CD4-positive, CD25-positive, alpha-beta regulatory T cell (primary cell): ENCODE data around the gene CAMTA1. TPM values are rescaled to one million over a fixed set of nuclear protein-coding genes. Genes with fewer than 3 reads are reported as not detected.

Experiments used
- ATAC-seq, 2 donors: fragments of 150-1000 bp; cut with Tn5 transposase; one replicate each; pipeline ENCODE4 v1.10.0; 2021; ENCODE audit warnings: low read depth in 2 of 2, moderate number of reproducible peaks in 2 of 2, moderate library complexity in 1 of 2
- DNase-seq, 3 donors: peaks; one replicate each; pipeline versions ENCODE4 v3.0.0 to v3.0.0-alpha.2; 2012 to 2022; ENCODE audit warnings: mixed read lengths in 1 of 3
- H3K27ac ChIP-seq: one replicate; pipeline ENCODE4 v1.7.0; 2013; ENCODE audit warnings: mild to moderate bottlenecking, low read length; ENCODE audit not compliant: insufficient read depth, poor library complexity, severe bottlenecking
- H3K27me3 ChIP-seq: one replicate; pipeline ENCODE4 v1.7.0; 2013; ENCODE audit warnings: low read length; ENCODE audit not compliant: control insufficient read depth, insufficient read depth
- H3K36me3 ChIP-seq: one replicate; pipeline ENCODE4 v1.7.0; 2013; ENCODE audit warnings: mild to moderate bottlenecking, low read length, moderate library complexity; ENCODE audit not compliant: control insufficient read depth, insufficient read depth
- H3K4me1 ChIP-seq: 2 replicates; pipeline ENCODE4 v1.7.0; 2013; ENCODE audit warnings: mild to moderate bottlenecking, low read length; ENCODE audit not compliant: insufficient read depth, control insufficient read depth, poor library complexity, severe bottlenecking
- H3K4me3 ChIP-seq: one replicate; pipeline ENCODE4 v1.7.0; 2013; ENCODE audit warnings: low read depth, mild to moderate bottlenecking, low read length, moderate library complexity
- H3K9me3 ChIP-seq, 2 experiments: 1 replicate in 1 of 2; 2 replicates in 1 of 2; pipeline ENCODE4 v1.7.0; 2013; ENCODE audit warnings: low read length in 2 of 2, mild to moderate bottlenecking in 1 of 2, moderate library complexity in 1 of 2; ENCODE audit not compliant: control insufficient read depth in 2 of 2
- H3K27ac Mint-ChIP-seq, 3 donors: one replicate each; pipeline ENCODE4 v1.8.0; 2020 to 2022; ENCODE audit warnings: mild to moderate bottlenecking in 3 of 3, mixed read lengths in 3 of 3, moderate library complexity in 2 of 3
- H3K27me3 Mint-ChIP-seq: one replicate; pipeline ENCODE4 v1.8.0; 2022; ENCODE audit warnings: mild to moderate bottlenecking, mixed read lengths
- H3K36me3 Mint-ChIP-seq: one replicate; pipeline ENCODE4 v1.8.0; 2020; ENCODE audit warnings: mixed read lengths
- H3K4me1 Mint-ChIP-seq, 4 donors: one replicate each; pipeline ENCODE4 v1.8.0; 2020 to 2022; ENCODE audit warnings: mixed read lengths in 4 of 4, mild to moderate bottlenecking in 1 of 4
- H3K4me3 Mint-ChIP-seq, 4 donors: one replicate each; pipeline ENCODE4 v1.8.0; 2020 to 2022; ENCODE audit warnings: mild to moderate bottlenecking in 4 of 4, mixed read lengths in 4 of 4, moderate library complexity in 3 of 4
- H3K9me3 Mint-ChIP-seq, 7 donors: one replicate each; pipeline ENCODE4 v1.8.0; 2020 to 2022; ENCODE audit warnings: mixed read lengths in 7 of 7, mild to moderate bottlenecking in 3 of 7, moderate library complexity in 2 of 7
- polyA plus RNA-seq, 4 donors: library from polyadenylated mRNA; unstranded; fragments of 300-500 nt; fragmentation: Illumina TruSeq; gene quantifications; one replicate each; pipeline ENCODE4 v1.2.3, GENCODE V29; 2021
- total RNA-seq: library from RNA; stranded (reverse); gene quantifications from one replicate; pipeline ENCODE4 v1.2.3, GENCODE V29; 2022

Gene CAMTA1
- total and polyA plus RNA-seq, 5 donors from 2014 or later: 48.8 to 112 (median 80.0) TPM

DNA sequence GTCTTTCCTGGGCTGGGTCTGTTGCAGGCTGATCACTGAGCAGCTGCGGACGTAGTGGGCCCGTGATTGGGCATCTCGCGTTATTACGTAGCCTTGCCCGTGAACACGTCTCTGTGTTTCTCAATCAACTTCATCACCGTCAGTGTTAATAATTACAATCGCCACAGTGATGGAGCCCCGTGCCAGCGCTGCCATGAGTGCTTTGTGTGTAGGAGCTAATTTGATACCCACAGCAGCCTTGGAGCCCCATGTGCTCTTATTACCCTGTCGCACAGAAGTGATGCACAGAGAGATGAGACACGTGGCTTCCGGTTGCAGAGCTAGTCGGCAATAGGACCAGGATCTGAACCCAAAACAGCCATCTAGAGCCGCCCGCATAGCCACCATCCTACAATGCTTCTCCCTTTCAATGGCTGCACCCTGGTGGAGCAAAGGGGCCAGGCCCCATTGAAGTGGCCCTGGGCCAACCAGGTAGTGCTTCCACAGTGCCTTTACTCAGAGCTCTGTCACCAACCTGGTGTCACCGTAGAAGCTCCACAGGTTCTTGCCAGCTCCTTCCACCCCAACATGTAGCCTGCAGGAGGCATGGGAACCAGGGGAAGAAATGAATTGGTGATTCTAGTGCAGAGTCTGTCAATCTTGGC is 587.3 kb downstream of the CAMTA1 start:
- H3K27ac Mint-ChIP-seq: no peak overlapping the region
- no peaks in the 10 kb centered on the region for H3K27me3 Mint-ChIP-seq
- H3K36me3 Mint-ChIP-seq: no peaks in the 10 kb centered on the region
- no peaks in the 10 kb centered on the region for H3K9me3 Mint-ChIP-seq
- H3K4me1 Mint-ChIP-seq: no peaks in the 10 kb centered on the region
- Histone ChIP-seq H3K27me3 (peaks cover 2% of the 10 kb centered on the region), H3K36me3 (no peaks in the 10 kb centered on the region), H3K27ac (no peak overlapping the region), H3K9me3 (no peaks in the 10 kb centered on the region), H3K4me3 (no peak overlapping the region), H3K4me1 (no peaks in the 10 kb centered on the region)
- H3K4me3 Mint-ChIP-seq: no peak overlapping the region
- ATAC-seq (no peak), DNase-seq (no peak)

- Mint-ChIP-seq H3K4me3 (no peak overlapping the region), H3K27ac (no peak overlapping the region), H3K9me3 (peaks cover 0 to 3% (median 0%) of the 10 kb centered on the region in 7 donors), H3K36me3 (no peaks in the 10 kb centered on the region), H3K4me1 (no peaks in the 10 kb centered on the region), H3K27me3 (no peaks in the 10 kb centered on the region)
- DNase-seq (no peak), ATAC-seq (no peak)
- Histone ChIP-seq H3K9me3 (no peaks in the 10 kb centered on the region), H3K27ac (no peak overlapping the region), H3K36me3 (no peaks in the 10 kb centered on the region), H3K4me1 (no peaks in the 10 kb centered on the region), H3K27me3 (peaks cover 2% of the 10 kb centered on the region), H3K4me3 (no peak overlapping the region)
These were observed 588.0 kb downstream of the CAMTA1 start for GRCh38 chr1:7373251-7373650.

- H3K27me3 ChIP-seq: peaks cover 2% of the 10 kb centered on the region
- Mint-ChIP-seq H3K4me3 (no peak overlapping the region), H3K27ac (no peak overlapping the region), H3K9me3 (peaks cover 0 to 3% (median 0%) of the 10 kb centered on the region in 7 donors), H3K27me3 (no peaks in the 10 kb centered on the region), H3K4me1 (no peaks in the 10 kb centered on the region), H3K36me3 (no peaks in the 10 kb centered on the region)
- no peak overlapping the region for H3K4me3 ChIP-seq
- no peak overlapping the region for H3K27ac ChIP-seq
- H3K9me3 ChIP-seq: no peaks in the 10 kb centered on the region
- ATAC-seq (no peak), DNase-seq (no peak)
- H3K4me1 ChIP-seq: no peaks in the 10 kb centered on the region
- no peaks in the 10 kb centered on the region for H3K36me3 ChIP-seq
These were observed 588.8 kb downstream of the CAMTA1 start for GRCh38 chr1:7373876-7374562.

DNA sequence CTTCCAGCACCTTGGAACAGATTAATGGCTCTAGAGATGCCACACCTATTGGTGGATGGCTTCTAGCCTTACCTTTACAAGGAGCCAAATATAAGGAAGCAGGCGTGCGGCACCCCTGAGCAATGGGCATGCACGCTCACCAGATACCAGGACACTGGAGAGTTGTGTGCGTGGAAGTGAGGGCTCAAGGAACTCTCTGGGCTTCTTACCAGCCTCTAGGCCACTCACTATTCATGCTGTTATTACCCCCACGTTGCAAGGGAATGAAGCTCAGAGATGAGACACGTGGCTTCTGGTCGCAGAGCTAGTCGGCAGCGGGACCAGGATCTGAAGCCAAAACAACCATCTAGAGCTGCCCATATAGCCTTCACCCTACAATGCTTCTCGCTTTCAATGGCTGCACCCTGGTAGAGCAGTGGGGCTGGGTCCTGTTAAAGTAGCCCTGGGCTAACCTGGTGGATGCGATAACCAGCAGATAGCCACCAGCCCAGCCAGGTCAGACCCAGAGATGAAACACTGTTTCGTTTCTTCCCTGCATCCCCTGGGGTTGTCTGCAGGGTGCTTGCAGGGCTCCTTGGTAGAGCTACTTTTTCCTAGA is 589.4 kb downstream of the CAMTA1 start:
- Histone ChIP-seq H3K4me1 (no peaks in the 10 kb centered on the region), H3K4me3 (no peak overlapping the region), H3K27me3 (peaks cover 2% of the 10 kb centered on the region), H3K36me3 (no peaks in the 10 kb centered on the region), H3K9me3 (no peaks in the 10 kb centered on the region), H3K27ac (no peak overlapping the region)
- peaks cover 0 to 3% (median 0%) of the 10 kb centered on the region in 7 donors for H3K9me3 Mint-ChIP-seq
- no peak overlapping the region for H3K27ac Mint-ChIP-seq
- ATAC-seq (no peak), DNase-seq (no peak)
- H3K4me1 Mint-ChIP-seq: no peaks in the 10 kb centered on the region
- no peaks in the 10 kb centered on the region for H3K36me3 Mint-ChIP-seq
- H3K27me3 Mint-ChIP-seq: no peaks in the 10 kb centered on the region
- no peak overlapping the region for H3K4me3 Mint-ChIP-seq

GRCh38 chr1:7375329-7375728 is 590.1 kb downstream of the CAMTA1 start:
- Mint-ChIP-seq H3K9me3 (peaks cover 0 to 3% (median 0%) of the 10 kb centered on the region in 7 donors), H3K27me3 (no peaks in the 10 kb centered on the region), H3K27ac (no peak overlapping the region), H3K36me3 (no peaks in the 10 kb centered on the region), H3K4me3 (no peak overlapping the region), H3K4me1 (no peaks in the 10 kb centered on the region)
- H3K27me3 ChIP-seq: peaks cover 2% of the 10 kb centered on the region
- DNase-seq (no peak), ATAC-seq (no peak)
- H3K9me3 ChIP-seq: no peaks in the 10 kb centered on the region
- no peak overlapping the region for H3K27ac ChIP-seq
- H3K4me3 ChIP-seq: no peak overlapping the region
- H3K4me1 ChIP-seq: no peaks in the 10 kb centered on the region
- H3K36me3 ChIP-seq: no peaks in the 10 kb centered on the region

DNA sequence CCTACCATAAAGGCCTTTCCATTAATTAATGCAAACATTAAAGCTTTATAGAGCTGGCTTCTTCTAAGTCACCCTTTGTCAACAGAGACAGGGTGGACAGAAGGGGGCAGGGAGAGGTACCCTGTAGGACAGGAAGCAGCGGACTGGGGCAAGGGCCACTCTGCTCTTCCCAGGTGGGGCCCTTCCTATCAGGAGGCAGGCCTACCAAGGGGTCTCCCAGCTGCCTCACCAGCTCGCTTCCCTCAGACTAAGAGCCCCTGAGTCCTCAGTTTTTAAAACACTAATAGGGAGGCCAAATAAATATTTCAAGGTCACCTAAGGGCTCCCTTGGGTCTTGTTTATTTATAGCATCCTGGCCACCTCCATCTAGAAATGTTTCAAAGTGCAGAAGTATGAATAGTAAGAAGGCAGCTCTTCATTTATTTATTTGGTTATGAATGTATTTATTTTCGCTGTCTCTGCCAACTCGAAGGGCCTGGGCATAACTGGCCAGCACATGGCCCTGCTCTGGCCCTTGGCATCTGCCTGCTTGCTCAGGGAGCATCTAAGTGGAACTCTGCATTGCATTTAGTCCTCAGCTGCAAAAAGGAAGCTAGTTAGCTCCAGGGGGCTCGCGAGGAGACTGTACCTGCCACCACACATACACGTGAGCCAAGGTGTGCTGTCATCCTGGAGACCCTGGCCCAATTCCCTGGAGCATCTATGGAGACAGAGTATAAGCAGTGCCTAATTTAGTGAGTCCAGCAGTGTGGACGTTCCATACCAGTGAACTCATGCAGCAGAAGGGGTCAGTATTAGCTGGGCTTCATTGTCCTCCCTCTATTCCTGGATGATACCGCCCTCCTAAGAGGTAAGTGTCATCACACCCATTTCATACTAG is 590.8 kb downstream of the CAMTA1 start:
- ATAC-seq (no peak), DNase-seq (no peak)
- H3K36me3 Mint-ChIP-seq: no peaks in the 10 kb centered on the region
- no peaks in the 10 kb centered on the region for H3K9me3 ChIP-seq
- no peak overlapping the region for H3K4me3 Mint-ChIP-seq
- no peak overlapping the region for H3K27ac Mint-ChIP-seq
- peaks cover 0 to 3% (median 0%) of the 10 kb centered on the region in 7 donors for H3K9me3 Mint-ChIP-seq
- H3K36me3 ChIP-seq: no peaks in the 10 kb centered on the region
- H3K4me3 ChIP-seq: no peak overlapping the region
- H3K4me1 Mint-ChIP-seq: no peaks in the 10 kb centered on the region
- no peak overlapping the region for H3K27ac ChIP-seq
- H3K27me3 Mint-ChIP-seq: no peaks in the 10 kb centered on the region
- H3K4me1 ChIP-seq: no peaks in the 10 kb centered on the region
- peaks cover 2% of the 10 kb centered on the region for H3K27me3 ChIP-seq

DNA sequence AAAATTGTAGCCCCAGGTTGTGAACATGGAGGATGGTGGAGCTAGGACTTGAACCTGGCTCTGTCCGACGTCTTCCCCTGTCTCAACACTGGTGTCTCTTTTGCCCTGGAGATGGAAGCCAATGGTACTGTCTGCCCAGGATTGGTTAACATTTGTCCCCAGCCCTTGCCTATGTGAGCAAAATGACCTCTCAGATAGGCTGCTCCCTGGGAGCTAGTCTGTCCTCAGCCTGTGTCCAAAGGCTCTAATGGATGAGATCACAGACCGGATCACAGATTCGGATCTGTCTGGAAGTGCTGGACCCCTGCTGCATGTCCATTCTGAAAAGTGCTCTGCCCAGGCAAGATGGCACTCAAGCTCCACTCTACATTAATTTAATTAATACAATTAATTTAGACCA is 591.4 kb downstream of the CAMTA1 start:
- H3K4me3 Mint-ChIP-seq: no peak overlapping the region
- H3K9me3 Mint-ChIP-seq: peaks cover 0 to 3% (median 0%) of the 10 kb centered on the region in 7 donors
- H3K36me3 Mint-ChIP-seq: no peaks in the 10 kb centered on the region
- no peak overlapping the region for H3K27ac ChIP-seq
- H3K9me3 ChIP-seq: no peaks in the 10 kb centered on the region
- no peak for DNase-seq
- peaks cover 2% of the 10 kb centered on the region for H3K27me3 ChIP-seq
- no peaks in the 10 kb centered on the region for H3K4me1 ChIP-seq
- no peaks in the 10 kb centered on the region for H3K27me3 Mint-ChIP-seq
- H3K4me1 Mint-ChIP-seq: no peaks in the 10 kb centered on the region
- H3K36me3 ChIP-seq: no peaks in the 10 kb centered on the region
- H3K27ac Mint-ChIP-seq: no peak overlapping the region
- no peak for ATAC-seq
- H3K4me3 ChIP-seq: no peak overlapping the region
